ENCODE results near the gene ASXL2.
A peak's percentile ranks its signal among the peaks of the same experiment; 100 is the strongest.

Gene ASXL2

GRCh38 chr2:25684577-25685473, 193.5 kb downstream of the ASXL2 start:
- DNase-seq, result peak; percentile 32

All from activated naive CD4-positive, alpha-beta T cell treated with Interleukin-2 at 50 U/mL for 16 hours (primary cell).